Neural cell (in vitro differentiated cells): ENCODE data around the gene SDF4. TPM values are rescaled to one million over a fixed set of nuclear protein-coding genes. Genes with fewer than 3 reads are reported as not detected.

ENCODE experiments used
- H2AFZ ChIP-seq: fragments of 200-600, 300-800 bp; sonication (generic), shearing (Covaris generic); 2 replicates; pipeline ENCODE4 v1.6.0; 2014; ENCODE audit warnings: low read depth, mild to moderate bottlenecking, antibody characterized with exemption, low read length, moderate library complexity
- H3F3A ChIP-seq: fragments of 200-600 bp; shearing (Covaris generic); 2 replicates; pipeline ENCODE4 v1.6.1; 2016; ENCODE audit warnings: mild to moderate bottlenecking, moderate library complexity, mixed read lengths, antibody characterized with exemption, low read length; ENCODE audit not compliant: insufficient read depth, poor library complexity, severe bottlenecking
- H3K27ac ChIP-seq: fragments of 200-600, 300-800 bp; sonication (generic), shearing (Covaris generic); 2 replicates; pipeline ENCODE4 v1.5.1; 2014; ENCODE audit warnings: mild to moderate bottlenecking, low read length, moderate library complexity
- H3K27me3 ChIP-seq: fragments of 300-800, 200-600 bp; sonication (generic), shearing (Covaris generic); 2 replicates; pipeline ENCODE4 v1.6.0; 2014; ENCODE audit warnings: mild to moderate bottlenecking, low read depth, low read length, moderate library complexity; ENCODE audit not compliant: insufficient read depth
- H3K36me3 ChIP-seq: fragments of 300-800, 200-600 bp; sonication (generic), shearing (Covaris generic); 2 replicates; pipeline ENCODE4 v1.5.1; 2014; ENCODE audit warnings: mild to moderate bottlenecking, antibody characterized with exemption, low read length, moderate library complexity; ENCODE audit not compliant: insufficient read depth
- H3K4me2 ChIP-seq: fragments of 300-800, 200-600 bp; sonication (generic), shearing (Covaris generic); 2 replicates; pipeline ENCODE4 v1.6.0; 2014; ENCODE audit warnings: mild to moderate bottlenecking, low read length
- H3K4me3 ChIP-seq: fragments of 300-800, 200-600 bp; sonication (generic), shearing (Covaris generic); 2 replicates; pipeline ENCODE4 v1.5.1; 2014; ENCODE audit warnings: mild to moderate bottlenecking, low read length, moderate library complexity
- H3K79me2 ChIP-seq: fragments of 200-600 bp; shearing (Covaris generic); replicated peaks from 2 replicates; pipeline ENCODE4 v1.6.0; 2014; ENCODE audit warnings: mild to moderate bottlenecking, low read length, moderate library complexity; ENCODE audit not compliant: insufficient read depth
- H3K9ac ChIP-seq: fragments of 300-800, 200-600 bp; sonication (generic), shearing (Covaris generic); 2 replicates; pipeline ENCODE4 v1.6.1; 2016; ENCODE audit warnings: mild to moderate bottlenecking, low read length, mixed read lengths
- H3K9me2 ChIP-seq: fragments of 200-600 bp; shearing (Covaris generic); 2 replicates; pipeline ENCODE4 v1.6.1; 2016; ENCODE audit warnings: mild to moderate bottlenecking, low read length, mixed read lengths; ENCODE audit not compliant: insufficient read depth
- H3K9me3 ChIP-seq: fragments of 200-600, 300-800 bp; sonication (generic), shearing (Covaris generic); 2 replicates; pipeline ENCODE4 v1.6.1; 2016; ENCODE audit warnings: mild to moderate bottlenecking, mixed run types, low read length, moderate library complexity, mixed read lengths
- H4K20me1 ChIP-seq: fragments of 200-600 bp; shearing (Covaris generic); 2 replicates; pipeline ENCODE4 v1.6.1; 2016; ENCODE audit warnings: mild to moderate bottlenecking, mixed run types; ENCODE audit not compliant: insufficient read depth
- CTCF ChIP-seq: fragments of 450-650 bp; IDR thresholded peaks from 2 replicates; pipeline ENCODE4 v1.5.1; 2014; ENCODE audit warnings: antibody characterized with exemption, mild to moderate bottlenecking, moderate library complexity; ENCODE audit not compliant: poor library complexity, severe bottlenecking
- EP300 ChIP-seq: fragments of 450-650 bp; conservative IDR thresholded peaks from 2 replicates; pipeline ENCODE4 v1.6.1; 2014; ENCODE audit warnings: antibody characterized with exemption, mild to moderate bottlenecking, moderate library complexity; ENCODE audit not compliant: poor library complexity, severe bottlenecking
- EZH2 ChIP-seq: fragments of 200-600, 300-800 bp; shearing (Covaris generic), sonication (generic); IDR thresholded peaks from 2 replicates; pipeline ENCODE4 v1.6.1; 2014; ENCODE audit warnings: antibody characterized with exemption, low read length, borderline replicate concordance, mild to moderate bottlenecking; ENCODE audit not compliant: insufficient read depth, poor library complexity, severe bottlenecking
- MXI1 ChIP-seq: fragments of 450-650 bp; conservative IDR thresholded peaks from 2 replicates; pipeline ENCODE4 v1.6.1; 2014; ENCODE audit warnings: antibody characterized with exemption, mild to moderate bottlenecking; ENCODE audit not compliant: poor library complexity, severe bottlenecking
- POLR2AphosphoS5 ChIP-seq: IDR thresholded peaks from 2 replicates; pipeline ENCODE4 v1.6.1; 2012
- RAD21 ChIP-seq: fragments of 450-650 bp; conservative IDR thresholded peaks from 2 replicates; pipeline ENCODE4 v1.6.1; 2014; ENCODE audit warnings: antibody characterized with exemption, mild to moderate bottlenecking, moderate library complexity
- REST ChIP-seq: IDR thresholded peaks from 2 replicates; pipeline ENCODE4 v1.6.1; 2012; ENCODE audit warnings: borderline replicate concordance
- SMC3 ChIP-seq: fragments of 450-650 bp; conservative IDR thresholded peaks from 2 replicates; pipeline ENCODE4 v1.6.1; 2014; ENCODE audit warnings: antibody characterized with exemption, mild to moderate bottlenecking, moderate library complexity; ENCODE audit not compliant: poor library complexity
- TAF1 ChIP-seq: IDR thresholded peaks from 2 replicates; pipeline ENCODE4 v1.6.1; 2012; ENCODE audit warnings: low read depth
- polyA plus RNA-seq: library from polyadenylated mRNA; depleted of rRNA; stranded (reverse); fragments of >200 nt; gene quantifications from 2 replicates; pipeline ENCODE4 v1.2.3, GENCODE V29; 2014

Gene SDF4
- polyA plus RNA-seq, 1 donor from 2014 or later = 91.2 TPM

GRCh38 chr1:1211541-1212441 lies 20.0 kb downstream of the SDF4 start:
- Histone ChIP-seq H3F3A (no peaks in the 10 kb centered on the region), H3K79me2 (no peaks in the 10 kb centered on the region), H3K36me3 (no peaks in the 10 kb centered on the region), H3K4me3 (no peak overlapping the region), H3K9me3 (no peaks in the 10 kb centered on the region), H3K4me2 (no peak overlapping the region), H2AFZ (no peak overlapping the region), H3K9ac (no peak overlapping the region), H3K9me2 (no peaks in the 10 kb centered on the region), H4K20me1 (no peaks in the 10 kb centered on the region), H3K27ac (no peak overlapping the region), H3K27me3 (peaks cover 7% of the 10 kb centered on the region)
- TF ChIP-seq SMC3 (no peak), RAD21 (no peak), MXI1 (no peak), POLR2AphosphoS5 (no peak), EP300 (no peak), EZH2 (no peak)

DNA sequence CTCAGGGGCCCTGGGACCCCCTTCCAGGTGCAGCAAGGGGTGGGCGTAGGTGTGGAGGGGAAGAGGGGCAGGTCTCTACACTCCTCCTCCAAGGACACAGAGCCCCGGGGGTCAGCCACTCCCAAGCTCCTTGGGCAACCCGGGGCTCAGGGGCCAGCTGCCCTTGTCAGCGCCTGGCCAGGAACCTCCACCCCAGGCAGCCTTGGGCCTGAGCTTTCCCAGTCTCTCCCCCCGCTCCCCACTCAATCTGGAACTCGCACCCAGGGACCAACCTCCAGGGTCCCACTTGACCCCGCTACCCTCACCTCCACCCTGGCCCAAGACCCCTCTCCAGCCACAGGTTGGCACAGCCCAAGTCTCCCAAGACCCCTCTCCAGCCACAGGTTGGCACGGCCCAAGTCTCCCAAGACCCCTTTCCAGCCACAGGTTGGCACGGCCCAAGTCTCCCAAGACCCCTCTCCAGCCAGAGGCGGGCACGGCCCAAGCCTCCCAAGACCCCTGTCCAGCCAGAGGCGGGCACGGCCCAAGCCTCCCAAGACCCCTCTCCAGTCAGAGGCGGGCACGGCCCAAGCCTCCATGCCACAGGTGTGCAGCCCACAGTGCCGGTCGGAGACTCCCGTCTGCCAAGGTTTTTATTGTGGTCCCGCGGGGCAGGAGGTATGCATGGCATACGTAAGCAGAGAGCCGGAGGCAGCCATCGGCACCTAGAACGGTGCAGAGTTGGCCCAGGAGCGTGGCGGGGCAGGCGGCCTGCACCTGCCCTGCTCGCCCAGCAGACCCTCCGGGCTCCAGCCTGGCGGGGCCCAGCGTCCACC lies 20.9 kb downstream of the SDF4 start:
- Histone ChIP-seq H4K20me1 (no peaks in the 10 kb centered on the region), H3K9me3 (no peaks in the 10 kb centered on the region), H3K4me2 (no peak overlapping the region), H3K9me2 (no peaks in the 10 kb centered on the region), H3K27me3 (peaks cover 16% of the 10 kb centered on the region), H3K79me2 (no peaks in the 10 kb centered on the region), H3K9ac (no peak overlapping the region), H3F3A (no peaks in the 10 kb centered on the region), H3K4me3 (no peak overlapping the region), H2AFZ (no peak overlapping the region), H3K27ac (no peak overlapping the region), H3K36me3 (no peaks in the 10 kb centered on the region)
- no peak for TF ChIP-seq POLR2AphosphoS5
- TF ChIP-seq CTCF = no peak
- no peak for TF ChIP-seq EZH2
- no peak for TF ChIP-seq REST
- TF ChIP-seq EP300 = no peak
- no peak for TF ChIP-seq RAD21
- TF ChIP-seq SMC3 = no peak
- no peak for TF ChIP-seq TAF1
- no peak for TF ChIP-seq MXI1
